Activated effector memory CD4-positive, alpha-beta T cell treated with anti-CD3 and anti-CD28 coated beads, Interleukin-2, amount 50 U/mL, for 16 hours (primary cell): Measurements from ENCODE around the gene RPS6KB2.
A peak's percentile ranks its signal among the peaks of the same experiment; 100 is the strongest.
"Not testable (repeated sequence)": the region's sequence is repeated elsewhere in the genome, so short reads cannot be mapped to it uniquely, and the experiment has no call there.

Source experiments
- DNase-seq: peaks from one replicate; pipeline ENCODE4 v3.0.0-alpha.2; 2020

The RPS6KB2 gene

GRCh38 chr11:67397986-67398660, 30.2 kb upstream of the RPS6KB2 start:
- DNase-seq, result no peak

GRCh38 chr11:67398661-67399563, 29.4 kb upstream of the RPS6KB2 start:
- DNase-seq, result no peak

GRCh38 chr11:67400251-67400941, 27.9 kb upstream of the RPS6KB2 start:
- DNase-seq, result no peak

- no peak for DNase-seq
These were observed 27.3 kb upstream of the RPS6KB2 start for GRCh38 chr11:67400942-67401494.

GRCh38 chr11:67401495-67402191, 26.7 kb upstream of the RPS6KB2 start, which contains the start of gene PPP1CA:
Gene PPP1CA, minus strand, starts transcription at chr11:67401858. Its CDS starts 76 bp downstream, at chr11:67401782.
- DNase-seq, result peak; percentile 96

- not testable (repeated sequence) for DNase-seq
These were observed 26.0 kb upstream of the RPS6KB2 start for GRCh38 chr11:67402192-67402839.

GRCh38 chr11:67403085-67403484, 25.2 kb upstream of the RPS6KB2 start:
- DNase-seq, result not testable (repeated sequence)

- DNase-seq, result peak; percentile 83
These were observed 23.6 kb upstream of the RPS6KB2 start for GRCh38 chr11:67404515-67405195.

GRCh38 chr11:67405196-67405567, 23.1 kb upstream of the RPS6KB2 start:
- peak; percentile 75 for DNase-seq

- DNase-seq, result no peak
These were observed 22.5 kb upstream of the RPS6KB2 start for GRCh38 chr11:67405688-67406339.

GRCh38 chr11:67406420-67406968, 21.8 kb upstream of the RPS6KB2 start:
- no peak for DNase-seq

GRCh38 chr11:67406969-67407687, 21.2 kb upstream of the RPS6KB2 start:
- no peak for DNase-seq

- DNase-seq, result no peak
These were observed 20.6 kb upstream of the RPS6KB2 start for GRCh38 chr11:67407688-67408163.

- DNase-seq, result no peak
These were observed 19.7 kb upstream of the RPS6KB2 start for GRCh38 chr11:67408437-67409200.

GRCh38 chr11:67409261-67409666, 19.0 kb upstream of the RPS6KB2 start:
- DNase-seq, result peak; percentile 88

GRCh38 chr11:67409781-67410368, 18.4 kb upstream of the RPS6KB2 start:
- DNase-seq, result no peak

GRCh38 chr11:67410369-67410831, 17.9 kb upstream of the RPS6KB2 start:
- DNase-seq, result no peak
